HEK293T (cell line): ENCODE measurements around the gene TCF20.

Experiments
- CTCF ChIA-PET: fragments of 350-600 bp; formaldehyde crosslinking; extraction: SDS; loops from one replicate; lab custom pipeline; 2021; ENCODE audit warnings: antibody characterized with exemption, inconsistent platforms; lab: Yijun Ruan, JAX
- POLR2A ChIA-PET: fragments of 350-600 bp; formaldehyde crosslinking; extraction: SDS; loops from one replicate; lab custom pipeline; 2020; ENCODE audit warnings: antibody characterized with exemption, inconsistent platforms; lab: Yijun Ruan, JAX
- DNase-seq: peaks from one replicate; pipeline ENCODE4 v3.0.0; 2012; ENCODE audit warnings: mixed read lengths; ENCODE audit errors: extremely low spot score
- ARNT ChIP-seq: fragments of 450-650 bp; IDR thresholded peaks from 2 replicates; pipeline ENCODE4 v1.6.1; 2017; ENCODE audit warnings: mild to moderate bottlenecking
- BHLHE40 ChIP-seq: fragments of 450-650 bp; IDR thresholded peaks from 2 replicates; pipeline ENCODE4 v1.6.1; 2016; ENCODE audit warnings: mild to moderate bottlenecking, moderate library complexity, borderline replicate concordance
- CTBP1 ChIP-seq: fragments of 450-650 bp; IDR thresholded peaks from 2 replicates; pipeline ENCODE4 v1.6.1; 2016; ENCODE audit warnings: borderline replicate concordance
- ELF4 ChIP-seq: fragments of 450-650 bp; IDR thresholded peaks from 2 replicates; pipeline ENCODE4 v1.6.1; 2017; ENCODE audit warnings: antibody characterized with exemption
- FOXA1 ChIP-seq: fragments of 450-650 bp; IDR thresholded peaks from 2 replicates; pipeline ENCODE4 v1.6.1; 2016; ENCODE audit warnings: mild to moderate bottlenecking
- FOXK2 ChIP-seq: fragments of 450-650 bp; IDR thresholded peaks from 2 replicates; pipeline ENCODE4 v1.6.1; 2016; ENCODE audit warnings: mild to moderate bottlenecking
- FOXM1 ChIP-seq: fragments of 450-650 bp; IDR thresholded peaks from 2 replicates; pipeline ENCODE4 v1.6.1; 2017; ENCODE audit warnings: mild to moderate bottlenecking, borderline replicate concordance
- HDGF ChIP-seq: fragments of 450-650 bp; IDR thresholded peaks from 2 replicates; pipeline ENCODE4 v1.6.1; 2017; ENCODE audit warnings: antibody characterized with exemption, borderline replicate concordance
- L3MBTL2 ChIP-seq: fragments of 450-650 bp; conservative IDR thresholded peaks from 2 replicates; pipeline ENCODE4 v1.6.1; 2016; ENCODE audit warnings: mild to moderate bottlenecking
- LEF1 ChIP-seq: fragments of 450-650 bp; IDR thresholded peaks from 2 replicates; pipeline ENCODE4 v1.6.1; 2017; ENCODE audit warnings: mild to moderate bottlenecking, borderline replicate concordance
- NFRKB ChIP-seq: fragments of 450-650 bp; IDR thresholded peaks from 2 replicates; pipeline ENCODE4 v1.6.1; 2016; ENCODE audit warnings: mild to moderate bottlenecking, moderate library complexity
- SP1 ChIP-seq: fragments of 450-650 bp; IDR thresholded peaks from 2 replicates; pipeline ENCODE4 v1.6.1; 2017
- SUZ12 ChIP-seq: fragments of 450-650 bp; IDR thresholded peaks from 2 replicates; pipeline ENCODE4 v1.6.1; 2016; ENCODE audit warnings: mild to moderate bottlenecking
- TARDBP ChIP-seq: fragments of 450-650 bp; IDR thresholded peaks from 2 replicates; pipeline ENCODE4 v1.6.1; 2016
- ZNF384 ChIP-seq: fragments of 450-650 bp; IDR thresholded peaks from 2 replicates; pipeline ENCODE4 v1.6.1; 2016
- TF ChIP-seq, protein P1 (sequence below): fragments of 450-650 bp; IDR thresholded peaks from 2 replicates; pipeline ENCODE4 v1.6.1; 2016

Gene TCF20

DNA sequence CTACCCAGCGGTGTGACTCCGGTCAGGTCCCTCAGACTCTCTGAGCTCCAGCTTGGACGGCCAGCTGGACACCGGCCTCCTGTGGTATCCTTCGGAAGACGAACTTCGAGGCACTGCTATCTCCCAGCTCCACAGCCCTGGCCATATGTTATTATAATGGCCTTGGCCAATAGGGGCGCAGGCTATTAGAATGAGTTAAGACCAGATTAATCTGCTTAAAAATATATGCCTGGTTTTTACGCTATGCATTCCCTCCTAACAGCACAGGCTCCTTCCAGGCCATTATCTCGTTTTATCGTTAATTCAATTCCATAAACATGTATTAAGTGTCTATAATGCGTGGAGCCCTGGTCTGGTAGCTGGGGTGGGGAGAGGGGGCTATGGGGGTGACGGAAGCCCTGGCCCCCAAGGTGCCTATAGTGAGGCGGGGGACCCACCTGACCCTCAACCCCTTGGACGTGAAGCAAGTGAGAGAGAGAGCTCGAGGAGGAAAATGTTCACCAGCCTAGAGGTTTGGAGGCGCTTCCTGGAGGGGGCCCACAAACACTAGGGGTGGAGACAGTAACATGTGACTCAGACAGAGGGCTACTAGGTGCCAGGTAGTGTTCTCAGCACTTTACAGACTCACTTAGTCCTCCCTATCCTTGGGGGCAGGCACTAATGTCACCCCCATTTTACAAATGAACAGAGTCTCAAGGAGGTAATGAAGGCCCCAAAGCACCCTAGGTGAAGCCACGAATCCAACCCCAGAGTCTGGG is 37.5 kb upstream of the TCF20 start:
- TF ChIP-seq ZNF384: no peak
- no peak for TF ChIP-seq CTBP1
- TF ChIP-seq HDGF: no peak
- TF ChIP-seq FOXM1: no peak
- TF ChIP-seq ARNT: no peak
- TF ChIP-seq SUZ12: no peak
- TF ChIP-seq ELF4: no peak
- TF ChIP-seq BHLHE40: no peak
- no peak for TF ChIP-seq TARDBP
- TF ChIP-seq NFRKB: no peak
- TF ChIP-seq, protein P1, sequence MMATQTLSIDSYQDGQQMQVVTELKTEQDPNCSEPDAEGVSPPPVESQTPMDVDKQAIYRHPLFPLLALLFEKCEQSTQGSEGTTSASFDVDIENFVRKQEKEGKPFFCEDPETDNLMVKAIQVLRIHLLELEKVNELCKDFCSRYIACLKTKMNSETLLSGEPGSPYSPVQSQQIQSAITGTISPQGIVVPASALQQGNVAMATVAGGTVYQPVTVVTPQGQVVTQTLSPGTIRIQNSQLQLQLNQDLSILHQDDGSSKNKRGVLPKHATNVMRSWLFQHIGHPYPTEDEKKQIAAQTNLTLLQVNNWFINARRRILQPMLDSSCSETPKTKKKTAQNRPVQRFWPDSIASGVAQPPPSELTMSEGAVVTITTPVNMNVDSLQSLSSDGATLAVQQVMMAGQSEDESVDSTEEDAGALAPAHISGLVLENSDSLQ: no peak
- no peak for TF ChIP-seq SP1
- TF ChIP-seq L3MBTL2: no peak
- TF ChIP-seq FOXA1: no peak
- TF ChIP-seq FOXK2: no peak
- no peak for TF ChIP-seq LEF1
- POLR2A ChIA-PET: interaction anchor here (1.0 kb wide), 1 partner anchor 61 kb away, joined by 3 read pairs; no protein-coding TSS in a partner anchor
- no peak for DNase-seq
- CTCF ChIA-PET: no interaction called here

DNA sequence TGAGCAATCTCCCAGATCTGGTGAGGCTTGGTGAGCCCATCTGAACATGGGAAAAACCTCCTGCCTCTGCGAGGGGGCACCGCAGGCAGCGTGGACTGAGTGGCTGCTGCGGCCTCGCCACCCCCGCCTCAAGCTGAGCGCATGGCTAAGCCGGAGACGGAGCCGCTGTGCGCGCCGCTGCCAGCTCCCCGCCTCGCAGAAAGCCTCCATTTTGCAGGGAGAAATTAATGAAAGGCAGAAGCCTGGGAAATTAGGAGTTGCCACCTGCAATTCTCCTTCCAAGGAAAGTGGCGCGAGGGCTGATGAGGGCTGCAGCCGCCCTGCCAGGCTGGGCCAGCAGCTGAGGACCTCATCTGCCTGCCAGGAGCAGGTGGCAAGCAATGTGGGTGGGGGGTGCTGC is 35.6 kb upstream of the TCF20 start:
- TF ChIP-seq FOXA1: no peak
- TF ChIP-seq, protein P1: no peak
- TF ChIP-seq CTBP1: no peak
- no peak for TF ChIP-seq L3MBTL2
- TF ChIP-seq FOXM1: no peak
- TF ChIP-seq TARDBP: no peak
- TF ChIP-seq ELF4: no peak
- TF ChIP-seq NFRKB: no peak
- no peak for TF ChIP-seq ZNF384
- no peak for TF ChIP-seq SUZ12
- no peak for TF ChIP-seq BHLHE40
- TF ChIP-seq ARNT: no peak
- DNase-seq: no peak
- ChIA-PET POLR2A (no interaction called here), CTCF (no interaction called here)

DNA sequence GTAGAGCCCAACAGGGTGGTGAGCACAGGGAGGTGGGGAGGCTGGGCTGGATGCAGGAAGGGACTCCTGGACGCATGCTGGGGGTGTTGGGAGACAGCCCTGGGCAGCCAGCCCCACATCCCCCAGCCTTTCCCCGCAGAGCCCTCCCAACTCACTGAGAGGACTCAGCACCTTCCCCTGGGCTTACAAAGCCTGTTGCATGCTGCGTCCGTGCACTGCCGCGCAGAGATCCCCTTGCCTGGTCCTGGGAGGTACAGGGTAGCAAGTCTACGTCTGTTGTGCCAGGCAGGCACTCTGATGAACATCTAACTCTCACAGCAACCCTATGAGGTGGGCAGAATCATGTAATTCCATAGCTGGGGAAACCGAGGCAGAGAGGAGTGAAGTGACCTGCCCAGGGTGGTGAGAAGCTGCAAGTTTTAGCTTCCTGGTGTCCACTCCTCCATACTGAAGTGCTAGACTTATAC is 33.9 kb upstream of the TCF20 start:
- POLR2A ChIA-PET: interaction anchor here (1.1 kb wide), 1 partner anchor 65 kb away, joined by 3 read pairs; no protein-coding TSS in a partner anchor
- no peak for TF ChIP-seq SP1
- TF ChIP-seq CTBP1: no peak
- TF ChIP-seq FOXA1: no peak
- no peak for TF ChIP-seq LEF1
- TF ChIP-seq NFRKB: no peak
- no peak for TF ChIP-seq ZNF384
- TF ChIP-seq, protein P1: no peak
- TF ChIP-seq TARDBP: no peak
- TF ChIP-seq BHLHE40: no peak
- no peak for TF ChIP-seq FOXK2
- TF ChIP-seq FOXM1: no peak
- no peak for TF ChIP-seq ARNT
- no peak for TF ChIP-seq L3MBTL2
- no peak for TF ChIP-seq SUZ12
- TF ChIP-seq HDGF: no peak
- no peak for TF ChIP-seq ELF4
- CTCF ChIA-PET: no interaction called here
- DNase-seq: no peak

DNA sequence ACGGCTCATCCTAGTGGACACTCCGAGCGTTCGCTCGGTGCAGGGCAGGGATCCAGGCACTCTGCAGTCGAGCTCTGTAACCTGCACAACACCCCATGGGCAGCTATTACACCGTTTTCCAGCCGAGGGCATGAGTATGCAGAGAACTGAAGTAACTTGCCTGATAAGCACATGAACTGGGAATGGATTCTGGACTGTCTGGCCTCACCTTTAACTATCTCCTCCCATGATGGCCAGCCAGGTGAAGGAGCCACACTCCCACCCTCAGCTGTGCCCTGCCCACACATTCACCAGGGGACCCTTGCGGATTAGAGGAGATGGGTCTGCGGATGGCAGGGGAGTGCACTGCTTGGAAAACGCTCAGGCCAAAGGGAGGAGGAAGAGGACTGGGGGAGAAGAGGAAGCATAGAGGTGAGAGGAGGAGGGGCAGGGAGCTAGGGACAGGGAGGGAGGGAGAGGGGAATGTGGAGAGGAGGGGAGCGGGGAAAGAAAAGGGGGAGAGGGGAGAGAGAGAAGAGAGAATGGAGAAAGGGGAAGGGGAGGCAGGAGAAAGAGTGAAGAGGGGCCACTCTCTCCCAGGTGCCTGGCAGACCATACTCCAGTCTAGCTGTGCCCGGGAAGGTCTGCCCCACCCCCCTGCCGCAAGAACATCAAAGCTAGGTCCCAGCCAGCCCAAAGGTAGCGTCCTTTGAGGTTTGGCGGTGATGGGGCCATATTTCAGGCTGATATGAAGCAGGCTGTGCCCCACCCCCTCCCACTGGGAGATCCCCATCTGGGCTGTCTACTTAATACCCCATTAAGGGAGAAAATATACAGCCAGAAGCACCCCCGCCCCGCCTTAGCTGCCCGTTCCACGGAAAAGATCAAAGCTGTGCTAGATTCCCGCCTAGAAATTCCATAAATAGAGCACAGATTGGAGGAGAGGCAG is 33.2 kb upstream of the TCF20 start:
- CTCF ChIA-PET: no interaction called here
- TF ChIP-seq SUZ12: no peak
- no peak for TF ChIP-seq FOXA1
- TF ChIP-seq, protein P1: no peak
- no peak for TF ChIP-seq NFRKB
- no peak for TF ChIP-seq ELF4
- TF ChIP-seq L3MBTL2: no peak
- no peak for TF ChIP-seq CTBP1
- no peak for TF ChIP-seq FOXK2
- TF ChIP-seq ARNT: no peak
- no peak for TF ChIP-seq LEF1
- TF ChIP-seq SP1: no peak
- TF ChIP-seq HDGF: no peak
- TF ChIP-seq BHLHE40: no peak
- no peak for TF ChIP-seq ZNF384
- no peak for TF ChIP-seq TARDBP
- DNase-seq: no peak
- POLR2A ChIA-PET: interaction anchor here (1.1 kb wide), 1 partner anchor 65 kb away, joined by 3 read pairs; no protein-coding TSS in a partner anchor

DNA sequence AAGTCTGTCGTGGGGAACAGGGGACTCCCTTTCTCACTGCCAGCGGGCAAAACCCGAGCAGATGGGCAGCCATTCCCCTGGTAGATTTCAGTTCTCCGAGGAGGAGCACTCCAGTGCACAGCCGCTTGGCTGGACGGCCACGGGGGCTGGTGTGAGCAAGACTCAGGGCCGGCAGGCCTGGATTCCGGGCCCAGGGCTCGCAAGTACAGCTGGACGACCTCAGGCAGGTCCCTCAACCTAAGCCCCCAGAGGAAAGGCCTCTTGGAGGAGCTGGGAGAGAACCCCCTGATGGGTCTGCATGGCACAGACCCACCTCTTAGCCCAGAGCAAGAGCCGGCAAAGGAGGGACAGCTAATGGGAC is 31.3 kb upstream of the TCF20 start:
- ChIA-PET CTCF (no interaction called here), POLR2A (no interaction called here)
- no peak for DNase-seq
- TF ChIP-seq FOXM1 (no peak), FOXK2 (no peak), LEF1 (no peak), ARNT (no peak), FOXA1 (no peak), SP1 (no peak), ZNF384 (no peak)
